Measurements from ENCODE around the gene ZNF254. TPM values are rescaled to one million over a fixed set of nuclear protein-coding genes. Genes with fewer than 3 reads are reported as not detected.
A peak's percentile ranks its signal among the peaks of the same experiment; 100 is the strongest.

Gene ZNF254
- total and polyA plus RNA-seq, 9 of the 15 experiments (the other 6 are each of a cell fraction or from before 2014, with no cell fraction given): 10.7 to 22.1 (median 14.2) TPM

GRCh38 chr19:24086974-24087595 is at the start of gene ZNF254 (continued):
- no peak for TF ChIP-seq DEAF1 (CRISPR knock-in tag; IDR thresholded peaks at IDR 0.05)
- no peak for TF ChIP-seq IFI16 (CRISPR knock-in tag; IDR thresholded peaks at IDR 0.05)
- TF ChIP-seq HNRNPK (IDR thresholded peaks at IDR 0.05; ENCODE audit: low read depth, low read length, poor library complexity, severe bottlenecking): no peak
- no peak for TF ChIP-seq DIDO1 (tag; IDR thresholded peaks at IDR 0.05; ENCODE audit: low read depth)
- TF ChIP-seq ZNF589 (CRISPR knock-in tag; IDR thresholded peaks at IDR 0.05; ENCODE audit: low read depth): no peak
- TF ChIP-seq MLLT1 (IDR thresholded peaks at IDR 0.05): no peak
- TF ChIP-seq TRIM24 (IDR thresholded peaks at IDR 0.05): peak in 1 of 2 experiments; percentile 33; a peak in 1 of 4 replicates
- TF ChIP-seq RFX5 (IDR thresholded peaks at IDR 0.05; ENCODE audit: low read depth, low read length): no peak
- TF ChIP-seq ATF7 (IDR thresholded peaks at IDR 0.05): peak; percentile 68
- no peak for TF ChIP-seq ILF3 (IDR thresholded peaks at IDR 0.05; ENCODE audit: borderline replicate concordance)
- TF ChIP-seq ZNF407 (IDR thresholded peaks at IDR 0.05; ENCODE audit: low read depth): no peak
- TF ChIP-seq ZNF668 (CRISPR knock-in tag; IDR thresholded peaks at IDR 0.05): no peak
- TF ChIP-seq GTF2A2 (tag; IDR thresholded peaks at IDR 0.05): no peak
- TF ChIP-seq SPI1 (IDR thresholded peaks at IDR 0.05; ENCODE audit: borderline replicate concordance, low read depth, low read length): 0 out of 2 replicates have a peak, but pooled peaks have one; percentile 42
- peak; percentile 33 for TF ChIP-seq SMAD1 (IDR thresholded peaks at IDR 0.05; ENCODE audit: low read depth, low read length, partially characterized antibody)
- no peak for TF ChIP-seq CBFA2T3 (IDR thresholded peaks at IDR 0.05)

Data from K562 (cell line).